ENCODE measurements around the gene KIAA0232. TPM values are rescaled to one million over a fixed set of nuclear protein-coding genes. Genes with fewer than 3 reads are reported as not detected.

The KIAA0232 gene
- total and polyA plus RNA-seq, 10 of the 15 experiments (the other 5 are each of a cell fraction or from before 2014, with no cell fraction given), result 2.8 to 15.1 (median 10.8) TPM

DNA sequence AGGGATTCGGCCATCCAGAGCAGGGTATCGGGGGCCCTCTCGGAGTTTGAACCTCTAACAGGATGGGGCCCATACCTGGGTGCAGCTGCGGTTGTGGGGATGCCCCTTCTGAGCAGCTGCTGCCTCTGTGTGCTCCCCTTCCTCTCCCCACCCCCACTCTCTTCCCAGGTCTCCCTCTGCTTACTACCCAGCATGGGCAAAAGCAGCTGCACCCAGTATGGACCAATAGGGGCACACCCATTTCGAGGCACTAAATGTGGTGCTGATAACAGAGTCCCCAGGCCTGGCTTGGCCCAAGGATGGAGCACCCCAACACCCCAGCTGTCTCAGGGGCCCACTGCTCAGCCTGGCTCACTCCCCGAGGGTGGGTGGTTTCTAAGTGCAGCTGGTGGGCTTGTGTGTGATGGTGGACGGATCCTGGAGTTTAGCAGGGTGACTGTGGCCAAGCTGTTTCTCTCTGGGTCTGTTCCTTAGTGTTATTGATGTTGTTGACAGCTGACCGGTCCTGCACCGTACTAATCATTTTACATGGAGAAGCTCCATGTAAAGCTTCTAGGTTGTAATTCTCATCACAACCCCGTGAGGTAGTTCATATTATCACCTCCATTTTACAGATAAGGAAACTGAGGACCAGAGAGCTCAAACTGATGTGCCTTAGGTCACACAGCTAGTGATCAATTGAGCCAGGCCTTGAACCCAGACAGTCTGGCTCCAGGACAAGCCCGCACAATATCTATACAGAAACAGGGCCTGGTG, 13.1 kb upstream of the KIAA0232 start (continued):
- no peak for TF ChIP-seq YY1 (IDR thresholded peaks at IDR 0.05; ENCODE audit: low read depth, low read length)
- TF ChIP-seq ATF7 (IDR thresholded peaks at IDR 0.05; ENCODE audit: low read depth), result no peak
- TF ChIP-seq, protein P1, sequence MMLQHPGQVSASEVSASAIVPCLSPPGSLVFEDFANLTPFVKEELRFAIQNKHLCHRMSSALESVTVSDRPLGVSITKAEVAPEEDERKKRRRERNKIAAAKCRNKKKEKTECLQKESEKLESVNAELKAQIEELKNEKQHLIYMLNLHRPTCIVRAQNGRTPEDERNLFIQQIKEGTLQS (IDR thresholded peaks at IDR 0.05; ENCODE audit: borderline replicate concordance, extremely low read depth, low read depth, low read length), result no peak
- TF ChIP-seq, protein P2, sequence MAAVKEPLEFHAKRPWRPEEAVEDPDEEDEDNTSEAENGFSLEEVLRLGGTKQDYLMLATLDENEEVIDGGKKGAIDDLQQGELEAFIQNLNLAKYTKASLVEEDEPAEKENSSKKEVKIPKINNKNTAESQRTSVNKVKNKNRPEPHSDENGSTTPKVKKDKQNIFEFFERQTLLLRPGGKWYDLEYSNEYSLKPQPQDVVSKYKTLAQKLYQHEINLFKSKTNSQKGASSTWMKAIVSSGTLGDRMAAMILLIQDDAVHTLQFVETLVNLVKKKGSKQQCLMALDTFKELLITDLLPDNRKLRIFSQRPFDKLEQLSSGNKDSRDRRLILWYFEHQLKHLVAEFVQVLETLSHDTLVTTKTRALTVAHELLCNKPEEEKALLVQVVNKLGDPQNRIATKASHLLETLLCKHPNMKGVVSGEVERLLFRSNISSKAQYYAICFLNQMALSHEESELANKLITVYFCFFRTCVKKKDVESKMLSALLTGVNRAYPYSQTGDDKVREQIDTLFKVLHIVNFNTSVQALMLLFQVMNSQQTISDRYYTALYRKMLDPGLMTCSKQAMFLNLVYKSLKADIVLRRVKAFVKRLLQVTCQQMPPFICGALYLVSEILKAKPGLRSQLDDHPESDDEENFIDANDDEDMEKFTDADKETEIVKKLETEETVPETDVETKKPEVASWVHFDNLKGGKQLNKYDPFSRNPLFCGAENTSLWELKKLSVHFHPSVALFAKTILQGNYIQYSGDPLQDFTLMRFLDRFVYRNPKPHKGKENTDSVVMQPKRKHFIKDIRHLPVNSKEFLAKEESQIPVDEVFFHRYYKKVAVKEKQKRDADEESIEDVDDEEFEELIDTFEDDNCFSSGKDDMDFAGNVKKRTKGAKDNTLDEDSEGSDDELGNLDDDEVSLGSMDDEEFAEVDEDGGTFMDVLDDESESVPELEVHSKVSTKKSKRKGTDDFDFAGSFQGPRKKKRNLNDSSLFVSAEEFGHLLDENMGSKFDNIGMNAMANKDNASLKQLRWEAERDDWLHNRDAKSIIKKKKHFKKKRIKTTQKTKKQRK (IDR thresholded peaks at IDR 0.05; ENCODE audit: low read depth, low read length), result no peak
- no peak for TF ChIP-seq RCOR1 (conservative IDR thresholded peaks at IDR 0.05; ENCODE audit: low read depth, low read length)
- TF ChIP-seq ESRRA (IDR thresholded peaks at IDR 0.05; ENCODE audit: low read length), result no peak
- TF ChIP-seq BRCA1 (IDR thresholded peaks at IDR 0.05; ENCODE audit: low read depth, low read length), result no peak
- TF ChIP-seq PAX5 (IDR thresholded peaks at IDR 0.05; ENCODE audit: borderline replicate concordance, low read depth, low read length), result no peak
- TF ChIP-seq RAD21 (IDR thresholded peaks at IDR 0.05; ENCODE audit: insufficient read depth, low read depth, low read length), result no peak
- TF ChIP-seq ZNF217 (IDR thresholded peaks at IDR 0.05), result no peak
- TF ChIP-seq KLF5 (IDR thresholded peaks at IDR 0.05; ENCODE audit: partially characterized antibody), result no peak
- peak; percentile 85 for TF ChIP-seq TCF3 (IDR thresholded peaks at IDR 0.05; ENCODE audit: borderline replicate concordance, insufficient read depth, low read depth, low read length)
- TF ChIP-seq RB1 (IDR thresholded peaks at IDR 0.05; ENCODE audit: borderline replicate concordance), result no peak
- no peak for TF ChIP-seq GABPA (IDR thresholded peaks at IDR 0.05; ENCODE audit: low read depth)
- no peak for TF ChIP-seq RBBP5 (conservative IDR thresholded peaks at IDR 0.05)
- TF ChIP-seq, protein P3, sequence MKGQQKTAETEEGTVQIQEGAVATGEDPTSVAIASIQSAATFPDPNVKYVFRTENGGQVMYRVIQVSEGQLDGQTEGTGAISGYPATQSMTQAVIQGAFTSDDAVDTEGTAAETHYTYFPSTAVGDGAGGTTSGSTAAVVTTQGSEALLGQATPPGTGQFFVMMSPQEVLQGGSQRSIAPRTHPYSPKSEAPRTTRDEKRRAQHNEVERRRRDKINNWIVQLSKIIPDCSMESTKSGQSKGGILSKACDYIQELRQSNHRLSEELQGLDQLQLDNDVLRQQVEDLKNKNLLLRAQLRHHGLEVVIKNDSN (IDR thresholded peaks at IDR 0.05; ENCODE audit: borderline replicate concordance, extremely low read length, insufficient read depth, low read depth, low read length), result no peak
- TF ChIP-seq ZNF207 (IDR thresholded peaks at IDR 0.05; ENCODE audit: borderline replicate concordance), result no peak
- TF ChIP-seq, protein P4, sequence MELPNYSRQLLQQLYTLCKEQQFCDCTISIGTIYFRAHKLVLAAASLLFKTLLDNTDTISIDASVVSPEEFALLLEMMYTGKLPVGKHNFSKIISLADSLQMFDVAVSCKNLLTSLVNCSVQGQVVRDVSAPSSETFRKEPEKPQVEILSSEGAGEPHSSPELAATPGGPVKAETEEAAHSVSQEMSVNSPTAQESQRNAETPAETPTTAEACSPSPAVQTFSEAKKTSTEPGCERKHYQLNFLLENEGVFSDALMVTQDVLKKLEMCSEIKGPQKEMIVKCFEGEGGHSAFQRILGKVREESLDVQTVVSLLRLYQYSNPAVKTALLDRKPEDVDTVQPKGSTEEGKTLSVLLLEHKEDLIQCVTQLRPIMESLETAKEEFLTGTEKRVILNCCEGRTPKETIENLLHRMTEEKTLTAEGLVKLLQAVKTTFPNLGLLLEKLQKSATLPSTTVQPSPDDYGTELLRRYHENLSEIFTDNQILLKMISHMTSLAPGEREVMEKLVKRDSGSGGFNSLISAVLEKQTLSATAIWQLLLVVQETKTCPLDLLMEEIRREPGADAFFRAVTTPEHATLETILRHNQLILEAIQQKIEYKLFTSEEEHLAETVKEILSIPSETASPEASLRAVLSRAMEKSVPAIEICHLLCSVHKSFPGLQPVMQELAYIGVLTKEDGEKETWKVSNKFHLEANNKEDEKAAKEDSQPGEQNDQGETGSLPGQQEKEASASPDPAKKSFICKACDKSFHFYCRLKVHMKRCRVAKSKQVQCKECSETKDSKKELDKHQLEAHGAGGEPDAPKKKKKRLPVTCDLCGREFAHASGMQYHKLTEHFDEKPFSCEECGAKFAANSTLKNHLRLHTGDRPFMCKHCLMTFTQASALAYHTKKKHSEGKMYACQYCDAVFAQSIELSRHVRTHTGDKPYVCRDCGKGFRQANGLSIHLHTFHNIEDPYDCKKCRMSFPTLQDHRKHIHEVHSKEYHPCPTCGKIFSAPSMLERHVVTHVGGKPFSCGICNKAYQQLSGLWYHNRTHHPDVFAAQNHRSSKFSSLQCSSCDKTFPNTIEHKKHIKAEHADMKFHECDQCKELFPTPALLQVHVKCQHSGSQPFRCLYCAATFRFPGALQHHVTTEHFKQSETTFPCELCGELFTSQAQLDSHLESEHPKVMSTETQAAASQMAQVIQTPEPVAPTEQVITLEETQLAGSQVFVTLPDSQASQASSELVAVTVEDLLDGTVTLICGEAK (IDR thresholded peaks at IDR 0.05; ENCODE audit: borderline replicate concordance), result no peak
- TF ChIP-seq RUNX3 (IDR thresholded peaks at IDR 0.05; ENCODE audit: low read length), result peak; percentile 81
- TF ChIP-seq NR2C1 (IDR thresholded peaks at IDR 0.05), result no peak
- peak; percentile 30 for TF ChIP-seq SP1 (IDR thresholded peaks at IDR 0.05; ENCODE audit: low read depth, low read length)

Data from GM12878 (cell line).